Activated effector memory CD4-positive, alpha-beta T cell treated with anti-CD3 and anti-CD28 coated beads, Interleukin-2, amount 50 U/mL, for 16 hours (primary cell): ENCODE results near the gene DAZAP2.

ENCODE experiments used
- DNase-seq: peaks from one replicate; pipeline ENCODE4 v3.0.0-alpha.2; 2020

The DAZAP2 gene, protein sequence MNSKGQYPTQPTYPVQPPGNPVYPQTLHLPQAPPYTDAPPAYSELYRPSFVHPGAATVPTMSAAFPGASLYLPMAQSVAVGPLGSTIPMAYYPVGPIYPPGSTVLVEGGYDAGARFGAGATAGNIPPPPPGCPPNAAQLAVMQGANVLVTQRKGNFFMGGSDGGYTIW

DNA sequence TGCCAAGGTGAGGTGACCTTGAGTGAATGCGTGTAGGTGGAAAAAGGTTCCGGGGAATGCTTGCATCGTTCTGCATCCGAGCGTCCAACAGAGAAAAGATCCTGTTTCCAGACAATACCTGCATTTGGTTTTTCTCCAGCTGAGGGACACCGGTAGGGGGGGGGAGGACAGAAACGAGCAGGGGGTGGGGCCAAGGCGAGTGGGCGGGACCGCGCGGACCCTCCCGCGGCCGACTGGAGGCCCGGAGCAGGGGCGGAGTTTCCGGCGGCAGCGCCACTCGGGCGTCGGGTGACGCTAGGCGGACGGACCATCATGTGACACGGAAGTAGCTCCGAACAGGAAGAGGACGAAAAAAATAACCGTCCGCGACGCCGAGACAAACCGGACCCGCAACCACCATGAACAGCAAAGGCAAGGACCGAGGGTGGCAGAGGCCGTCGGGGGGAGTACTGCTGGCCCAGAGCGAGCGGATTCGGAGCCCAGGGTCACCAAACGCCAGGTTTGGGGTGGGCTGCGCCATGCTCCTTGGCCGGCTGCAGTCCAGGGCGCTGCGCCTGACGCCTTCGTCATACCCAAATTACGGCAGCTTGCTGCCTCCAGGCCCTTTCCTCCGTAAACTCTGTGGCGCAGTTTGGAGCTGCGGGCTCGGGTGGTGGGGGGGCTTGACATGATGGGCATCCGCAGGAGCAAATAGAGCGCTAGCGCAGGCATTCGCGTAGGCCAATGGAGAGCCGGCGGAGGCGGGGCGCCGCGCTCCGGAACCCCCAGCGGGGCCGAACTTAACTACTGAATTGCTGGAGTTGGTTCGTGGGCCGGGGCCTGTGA, at the start of gene DAZAP2:
Gene DAZAP2 (plus strand): TSS at position 317 of the 825 bp plus-strand sequence. CDS start 82 bp downstream, at position 399.
- DNase-seq = peak; percentile 98

DNA sequence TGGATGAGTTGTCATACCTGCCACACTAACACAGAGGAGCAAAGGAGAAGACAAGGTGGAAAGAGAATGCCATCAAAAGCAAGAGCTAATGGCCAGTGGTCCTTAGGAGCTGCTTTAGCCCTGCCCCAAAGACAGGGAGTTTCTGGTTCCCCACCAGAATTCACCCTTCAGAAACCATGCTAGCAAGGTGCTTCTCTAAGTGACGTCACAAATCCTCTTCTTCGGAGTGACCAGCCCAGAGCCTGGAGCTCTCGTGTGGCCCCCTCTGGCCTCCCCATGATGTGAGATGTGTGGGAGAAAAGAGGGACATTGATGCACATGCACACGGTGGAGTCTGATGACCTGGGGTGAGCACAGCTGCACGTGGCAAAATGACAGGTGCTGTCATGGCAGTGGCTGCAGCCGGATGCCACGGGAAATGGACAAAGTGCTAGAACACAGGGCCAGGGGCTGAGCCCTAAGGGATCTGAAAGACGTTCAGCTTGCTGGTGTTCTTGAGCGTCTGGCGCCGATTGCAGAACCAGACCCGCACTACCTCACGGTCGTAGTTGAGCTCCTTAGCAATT, 48.8 kb upstream of the DAZAP2 start:
- DNase-seq = no peak

DNA sequence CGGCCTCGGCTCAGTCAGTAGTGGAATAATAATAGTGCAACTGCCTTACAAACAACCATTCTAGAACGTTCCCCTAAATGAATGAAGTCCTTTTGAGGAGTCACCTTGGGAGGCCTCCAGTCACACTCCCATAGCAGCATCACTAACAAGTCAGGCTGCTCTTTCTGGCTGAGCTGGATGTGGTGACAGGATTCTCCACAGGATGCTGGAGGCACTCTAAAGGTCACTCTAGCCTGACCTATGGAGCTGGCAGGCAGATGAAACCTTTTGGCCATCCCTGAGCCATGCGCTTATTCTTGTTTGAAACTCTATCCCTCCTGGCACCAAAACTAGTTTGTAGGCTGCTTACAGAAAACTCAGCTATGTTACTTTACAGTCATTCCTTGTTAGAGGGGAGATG, 47.8 kb upstream of the DAZAP2 start:
- no peak for DNase-seq

DNA sequence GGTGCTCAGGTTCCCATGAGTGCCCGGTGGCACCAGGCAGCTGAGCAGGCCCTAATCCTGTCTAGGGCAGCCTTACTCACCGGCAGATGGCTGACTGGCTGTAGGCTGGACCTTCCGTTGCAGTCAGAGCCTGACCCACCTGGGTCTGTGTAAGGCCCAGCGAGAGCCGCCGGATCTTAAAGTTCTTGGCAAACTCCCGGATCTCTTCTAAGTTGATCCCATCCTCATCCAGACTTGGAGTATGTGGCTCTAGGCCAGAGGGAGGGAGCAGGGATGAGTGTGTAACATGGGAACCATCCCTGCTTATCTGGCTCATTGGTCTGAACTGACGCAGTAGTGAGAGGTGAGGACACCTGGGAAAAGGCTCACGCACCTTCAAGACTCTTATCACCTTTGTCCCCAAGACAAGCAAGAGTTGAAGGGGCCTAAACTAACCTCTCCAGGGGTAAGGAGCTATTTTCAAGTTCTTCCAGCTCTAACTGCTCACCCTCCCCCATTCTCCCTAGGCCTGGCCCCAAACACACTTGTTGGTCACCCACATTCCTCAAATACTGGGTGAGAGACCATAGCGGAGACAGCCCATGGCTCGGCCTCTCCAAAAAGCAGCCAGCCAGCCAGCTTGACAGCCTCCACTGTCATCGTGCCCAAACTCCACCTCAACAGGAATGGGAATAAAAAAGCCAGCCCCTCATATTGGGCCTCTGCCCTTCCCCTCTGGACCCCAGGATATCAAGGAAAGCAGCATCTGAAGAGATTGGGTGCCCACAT, 46.9 kb upstream of the DAZAP2 start:
- no peak for DNase-seq

DNA sequence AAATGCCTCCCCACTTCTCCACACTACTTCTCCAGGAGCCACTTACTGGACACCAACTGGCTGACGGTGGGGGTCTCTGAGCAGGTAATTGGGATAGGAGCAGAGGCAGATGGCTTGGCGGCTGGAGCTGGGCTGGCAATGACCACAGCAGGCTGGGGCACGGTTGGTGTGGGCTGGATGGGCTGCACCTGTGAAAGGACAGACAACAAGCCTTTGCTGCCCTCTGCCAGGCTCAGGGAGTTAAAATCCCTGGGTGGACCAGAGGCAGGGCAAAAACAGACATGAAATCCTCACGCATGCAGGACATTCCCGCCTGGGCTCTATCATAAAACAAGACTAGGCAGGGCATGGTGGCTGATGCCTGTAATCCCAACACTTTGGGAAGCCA, 46.3 kb upstream of the DAZAP2 start:
- DNase-seq = no peak

DNA sequence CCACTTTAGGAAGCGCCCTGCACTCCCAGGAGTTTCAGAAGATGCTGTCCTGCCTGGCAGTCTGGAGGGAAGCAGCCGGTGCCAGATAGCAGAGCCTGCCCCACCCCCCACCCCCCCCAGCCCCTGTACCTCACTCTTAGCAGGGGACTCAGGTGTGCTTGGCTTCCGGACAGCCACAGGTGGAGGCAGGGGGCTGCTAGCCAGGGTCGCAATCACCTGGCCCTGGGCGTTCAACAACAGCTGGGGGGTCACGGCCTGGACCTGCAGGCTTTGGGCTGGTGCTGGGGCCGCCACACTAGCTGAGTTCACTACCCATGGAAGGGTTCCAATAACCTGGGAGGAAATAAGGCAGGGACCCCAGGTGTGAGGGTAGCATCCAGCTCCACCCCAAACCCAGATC, 42.8 kb upstream of the DAZAP2 start:
- no peak for DNase-seq

DNA sequence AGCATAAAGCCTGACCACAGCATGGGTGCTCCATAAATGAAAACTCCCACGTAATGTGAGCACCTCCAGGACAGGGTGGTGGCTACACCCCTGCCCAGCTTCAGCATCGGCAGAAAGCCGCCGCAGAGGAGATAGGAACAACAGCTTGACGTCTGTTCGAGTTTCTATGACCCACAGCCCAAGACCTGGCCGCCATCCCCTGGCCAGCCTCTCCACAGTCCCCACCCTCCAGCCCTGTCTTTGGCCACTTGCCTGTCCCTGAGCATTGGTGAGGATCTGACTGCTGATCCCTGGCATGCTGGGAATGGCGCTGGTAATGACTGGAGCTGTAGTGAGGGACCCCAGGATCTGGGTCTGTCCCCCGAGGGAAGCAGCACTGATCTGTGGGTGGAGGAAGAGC, 42.1 kb upstream of the DAZAP2 start:
- no peak for DNase-seq

DNA sequence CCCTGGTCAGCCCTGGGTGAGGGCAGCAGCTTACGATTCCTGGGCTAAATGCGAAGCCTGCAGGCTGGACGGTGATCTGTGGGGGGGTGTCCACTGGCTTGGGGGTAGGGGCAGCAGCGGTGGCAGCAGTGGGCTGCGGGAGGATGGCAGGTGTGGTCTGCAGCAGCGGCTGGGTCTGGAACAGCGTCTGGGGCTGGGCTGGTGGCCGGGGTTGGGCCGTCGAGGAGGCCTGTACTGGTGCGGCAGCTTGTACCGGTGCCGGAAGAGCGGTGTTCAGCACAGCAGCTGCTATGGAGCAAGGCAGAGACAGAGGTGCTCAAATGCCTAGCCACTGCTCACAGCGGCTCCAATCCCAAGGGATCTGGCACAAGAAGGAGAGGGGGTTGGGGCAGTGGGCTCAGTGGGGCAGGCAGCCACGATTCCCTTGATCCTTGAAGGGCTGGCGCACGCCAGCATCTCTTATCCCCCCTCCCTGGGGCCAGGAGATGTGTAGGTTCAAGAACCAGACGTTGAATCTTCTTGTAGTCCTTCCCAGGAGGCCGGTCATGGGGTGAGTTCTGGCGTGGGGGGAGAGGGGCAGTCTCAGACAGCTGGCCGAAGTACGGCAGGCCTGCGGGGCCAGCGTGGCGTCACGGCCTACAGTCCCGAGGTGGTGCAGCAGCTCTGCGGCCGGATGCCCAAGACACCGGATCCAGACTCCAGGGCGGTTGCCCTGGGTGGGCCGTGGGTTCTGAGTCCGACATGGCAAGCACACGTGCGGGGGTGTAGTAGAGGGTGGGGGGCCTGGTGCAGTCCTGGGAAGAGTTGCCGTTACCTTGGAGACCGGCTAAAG, 40.7 kb upstream of the DAZAP2 start:
- no peak for DNase-seq

DNA sequence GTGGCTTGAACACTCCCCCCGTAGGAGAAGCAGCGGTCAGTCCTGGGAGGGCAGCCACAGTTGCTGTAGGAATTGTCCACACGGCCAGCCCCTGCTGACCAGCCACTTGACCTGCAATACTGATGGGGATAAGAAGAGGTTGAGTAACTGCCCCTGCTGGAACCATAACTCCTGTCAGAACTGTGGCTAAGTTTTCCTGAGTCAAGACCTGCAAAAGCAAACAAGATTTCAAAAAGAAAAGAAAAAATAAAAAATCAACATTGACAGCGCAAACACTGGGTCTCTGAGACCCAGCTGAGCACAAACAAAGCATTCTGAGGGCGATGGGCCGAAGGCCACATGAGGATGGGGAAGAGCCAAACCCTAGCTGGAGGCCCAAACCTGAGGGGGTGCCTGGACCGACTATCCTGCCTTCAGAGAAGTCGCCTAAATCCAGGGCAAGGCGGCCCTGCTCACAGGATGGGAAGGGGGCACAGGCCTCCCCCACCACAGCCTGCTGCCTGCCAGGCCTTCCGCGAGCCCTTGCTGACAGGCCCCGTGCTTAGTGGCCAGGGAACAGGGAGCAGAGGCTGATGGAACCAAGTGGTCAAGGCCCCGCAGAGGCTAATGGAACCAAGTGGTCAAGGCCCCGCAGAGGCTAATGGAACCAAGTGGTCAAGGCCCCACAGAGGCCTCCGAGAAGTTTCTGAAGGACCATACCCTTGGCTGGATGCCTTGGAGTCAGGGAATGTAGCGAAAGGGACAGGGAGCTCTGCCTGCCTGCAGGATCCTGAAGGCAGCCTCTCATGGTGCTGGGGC, 39.9 kb upstream of the DAZAP2 start:
- no peak for DNase-seq

DNA sequence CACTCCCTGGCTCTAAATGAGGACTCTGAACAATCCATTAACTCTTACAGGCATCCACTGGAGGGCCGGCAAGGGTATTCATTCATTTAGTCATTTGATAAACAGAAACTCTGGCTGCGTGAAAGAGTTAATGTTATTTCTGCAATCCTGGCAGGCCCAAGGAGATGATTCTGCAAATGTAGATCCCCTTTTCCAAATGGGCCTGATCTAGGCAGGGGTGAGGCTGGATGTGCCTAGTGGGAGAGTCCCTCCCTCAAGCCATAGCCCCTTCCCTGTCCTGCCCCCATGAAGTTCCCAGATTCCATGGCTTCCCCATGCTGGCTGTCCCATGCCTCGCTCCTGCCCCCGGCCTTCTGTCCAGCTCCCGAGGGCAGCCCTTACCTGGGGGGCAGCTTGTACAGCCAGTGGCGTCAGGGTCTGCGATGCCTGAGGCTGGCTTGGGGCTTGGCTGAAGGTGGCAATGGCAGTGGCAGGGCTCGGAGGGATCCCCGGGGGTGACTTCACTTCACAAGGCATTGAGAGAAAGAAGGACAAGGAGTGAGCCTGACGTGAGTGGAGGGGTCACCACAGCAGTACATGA, 39.2 kb upstream of the DAZAP2 start:
- DNase-seq = no peak

DNA sequence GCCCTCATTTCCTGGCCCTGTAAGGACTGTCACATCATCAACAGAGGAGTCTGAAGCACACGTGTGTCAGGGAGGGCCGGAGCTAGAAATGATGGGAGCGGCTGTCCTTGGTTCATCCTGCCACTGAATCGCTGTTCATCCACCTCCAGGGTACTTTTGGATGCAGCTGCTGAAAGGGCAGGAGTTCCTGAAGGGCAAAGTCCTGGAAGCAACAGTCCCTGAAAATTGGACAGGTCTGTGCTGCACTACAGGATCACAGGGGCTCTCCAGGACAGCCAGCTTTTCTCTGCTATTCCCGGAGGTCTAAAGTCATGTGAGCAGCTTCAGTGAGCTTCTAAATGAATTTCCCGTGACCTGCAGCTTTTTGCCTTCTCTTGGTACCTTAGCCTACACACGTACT, 38.5 kb upstream of the DAZAP2 start:
- DNase-seq = no peak

DNA sequence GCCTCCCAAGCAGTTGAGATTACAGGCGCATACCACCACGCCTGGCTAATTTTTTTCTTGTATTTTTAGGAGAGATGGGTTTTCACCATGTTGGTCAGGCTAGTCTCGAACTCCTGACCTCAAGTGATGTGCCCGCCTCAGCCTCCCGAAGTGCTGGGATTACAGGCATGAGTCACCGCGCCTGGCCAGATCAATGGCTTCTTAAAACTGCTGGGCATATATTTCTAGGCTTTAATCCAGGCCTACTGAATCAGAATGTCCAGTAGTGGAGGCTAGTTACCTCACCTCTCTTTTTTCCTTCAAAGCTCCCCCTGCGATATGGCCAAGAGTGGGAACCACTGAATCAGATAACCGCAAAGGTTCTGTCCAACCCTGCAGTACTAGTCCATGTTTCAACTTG, 37.8 kb upstream of the DAZAP2 start:
- no peak for DNase-seq

DNA sequence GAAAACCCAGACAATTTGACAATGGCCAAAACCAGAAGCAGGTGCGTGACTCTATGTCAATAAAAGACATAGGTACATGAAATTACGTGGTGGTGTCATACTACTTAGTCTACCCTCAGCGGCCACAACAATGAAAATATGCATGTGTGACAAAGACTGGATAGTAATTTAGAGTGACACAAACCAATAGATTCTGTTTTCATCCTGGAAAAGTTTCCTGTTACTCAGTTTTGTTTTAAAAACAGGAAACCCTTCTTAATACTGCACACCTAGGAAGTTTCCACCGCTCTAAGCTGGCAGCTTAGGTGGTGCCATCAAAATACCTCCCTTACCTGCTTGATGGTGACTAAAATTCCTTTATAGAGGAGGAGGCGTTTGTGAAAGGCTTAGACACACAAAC, 35.9 kb upstream of the DAZAP2 start:
- DNase-seq = no peak

DNA sequence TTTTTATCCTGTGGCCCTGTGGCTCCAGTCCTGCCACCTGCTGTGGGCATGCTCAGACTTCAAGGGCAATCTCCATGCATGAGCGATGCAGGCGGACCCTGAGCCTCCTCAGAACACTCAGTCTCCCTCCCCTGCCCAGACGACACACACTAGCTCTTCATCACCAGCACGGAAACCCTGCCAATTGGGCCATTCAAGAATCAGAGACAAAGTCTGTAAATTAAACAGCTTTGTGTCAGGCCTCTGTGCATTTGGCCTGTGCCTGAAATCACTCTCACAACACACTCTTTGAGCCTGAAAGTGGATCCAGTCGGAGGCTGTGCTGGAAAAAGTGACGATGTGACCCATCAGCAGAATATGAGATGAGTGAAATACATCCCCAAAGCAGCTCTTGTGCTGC, 33.3 kb upstream of the DAZAP2 start:
- no peak for DNase-seq

DNA sequence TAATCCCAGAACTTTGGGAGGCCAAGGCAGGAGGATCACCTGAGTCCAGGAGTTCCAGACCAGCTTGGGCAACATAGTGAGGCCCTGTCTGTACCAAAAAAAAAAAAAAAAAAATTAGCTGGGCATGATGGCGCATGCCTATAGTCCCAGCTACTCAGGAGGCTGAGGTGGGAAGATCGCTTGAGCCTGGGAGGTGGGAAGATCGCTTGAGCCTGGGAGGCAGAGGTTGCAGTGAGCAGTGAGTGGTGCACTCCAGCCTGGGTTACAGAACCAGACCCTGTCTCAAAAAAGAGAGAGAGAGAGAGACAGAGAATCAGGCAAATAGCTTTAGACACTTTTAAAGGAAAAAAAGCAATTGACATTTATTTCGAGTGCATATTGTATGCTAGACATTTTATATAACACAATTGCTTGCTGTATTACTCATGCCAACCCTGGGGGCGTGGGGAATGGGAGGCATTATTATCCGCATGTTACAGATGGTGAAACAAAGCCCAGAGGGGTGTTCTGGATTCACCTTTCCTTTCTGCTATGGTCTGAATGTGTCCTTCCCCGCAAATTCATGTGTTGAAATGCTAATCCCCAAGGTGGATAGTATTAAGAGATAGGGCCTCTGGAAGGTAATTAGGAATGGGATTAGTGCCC, 30.5 kb upstream of the DAZAP2 start:
- no peak for DNase-seq

DNA sequence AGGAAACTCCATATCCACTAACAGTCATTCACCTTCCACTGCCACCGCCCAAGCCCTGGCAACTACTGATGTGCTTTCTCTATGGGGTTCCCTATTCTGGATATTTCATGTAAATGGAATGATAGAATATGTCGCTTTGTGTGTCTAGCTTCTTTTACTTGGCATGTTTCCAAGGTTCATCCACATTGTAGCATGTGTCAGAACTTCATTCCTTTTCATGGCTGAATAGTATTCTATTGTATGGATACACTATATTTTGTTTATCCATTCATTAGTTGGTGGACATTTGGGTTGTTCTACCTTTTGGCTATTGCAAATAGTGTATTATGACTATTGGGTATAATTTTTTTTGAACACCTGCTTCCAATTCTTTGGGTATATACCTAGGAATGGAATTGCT, 29.4 kb upstream of the DAZAP2 start:
- no peak for DNase-seq

DNA sequence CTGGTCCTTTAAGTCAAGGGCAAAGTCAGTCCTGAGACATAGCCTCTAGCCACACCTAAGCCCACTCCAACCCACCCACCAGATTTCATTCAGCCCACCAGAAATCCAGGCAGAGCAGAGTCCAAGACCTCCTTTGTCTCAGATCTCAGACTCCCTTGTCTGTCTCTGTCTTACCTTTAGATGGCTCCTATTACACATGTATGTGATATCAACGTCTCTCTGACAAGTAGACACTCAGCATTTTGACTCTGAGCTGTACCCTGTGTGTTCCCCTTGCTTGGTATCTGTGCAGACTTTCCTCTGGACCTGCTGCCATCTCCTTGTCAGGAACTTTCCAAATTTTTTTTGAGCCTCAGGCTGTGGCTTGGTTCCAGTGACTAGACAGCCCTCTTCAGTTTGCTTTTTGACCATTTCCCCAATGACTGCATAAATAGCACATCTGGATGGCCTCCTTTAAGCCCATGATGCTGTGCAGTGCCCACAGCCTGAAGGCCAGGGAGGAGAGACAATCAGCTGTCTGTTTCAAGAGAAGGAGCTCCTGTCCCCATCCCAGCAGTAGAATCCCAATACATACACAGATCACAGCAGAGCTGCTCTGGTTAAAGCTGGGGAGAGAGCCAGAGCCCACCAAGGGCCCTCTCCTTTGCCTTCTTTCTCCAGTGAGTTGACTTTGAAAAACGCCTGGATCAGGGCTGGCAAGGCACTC, 27.8 kb upstream of the DAZAP2 start:
- no peak for DNase-seq

DNA sequence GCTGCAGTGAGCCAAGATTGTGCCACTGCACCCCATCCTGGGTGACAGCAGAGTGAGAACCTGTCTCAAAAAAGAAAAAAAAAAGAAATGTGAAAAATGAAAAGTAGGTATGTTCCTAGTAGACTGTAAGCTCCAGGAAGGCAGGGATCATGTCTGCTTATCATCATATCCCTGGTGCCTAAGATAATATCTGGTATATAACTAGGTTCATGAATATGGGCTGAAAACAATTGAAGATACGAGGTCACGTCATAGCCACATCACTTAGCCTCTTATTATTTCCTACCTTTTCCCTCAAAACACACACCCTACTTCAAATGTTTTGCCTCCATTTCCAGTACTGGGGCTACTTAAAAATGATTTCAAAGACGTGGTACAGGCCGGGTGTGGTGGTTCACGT, 23.7 kb upstream of the DAZAP2 start:
- DNase-seq = no peak

DNA sequence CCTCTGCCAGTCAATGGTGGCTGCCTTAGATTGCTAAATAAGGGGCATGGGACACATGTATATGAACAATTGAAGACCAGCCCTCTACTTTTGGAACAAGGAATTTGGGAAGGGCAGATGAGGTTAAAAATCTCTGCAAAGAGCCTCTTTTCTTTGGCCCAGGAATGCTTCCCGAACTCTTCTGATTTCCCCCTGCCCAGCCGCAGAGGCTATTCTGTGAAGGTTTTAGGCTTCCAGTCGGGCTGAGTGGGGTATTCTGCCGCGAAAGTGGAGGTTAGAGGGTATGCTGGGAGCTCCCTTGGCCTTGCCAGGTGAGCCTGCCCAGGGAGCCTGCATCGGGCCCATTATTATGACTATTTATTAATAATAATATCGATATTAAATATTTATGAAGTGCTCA, 22.0 kb upstream of the DAZAP2 start:
- no peak for DNase-seq
